Liver (tissue), 3 donors: ENCODE data around the gene IL36B.

Experiments
- EGR1 ChIP-seq, 2 donors: IDR thresholded peaks; 2 replicates each; pipeline ENCODE4 v1.6.1; 2016 to 2018; ENCODE audit warnings: antibody characterized with exemption in 2 of 2, low read depth in 2 of 2
- FOXA1 ChIP-seq: IDR thresholded peaks from 2 replicates; pipeline ENCODE4 v1.6.1; 2016; ENCODE audit warnings: antibody characterized with exemption
- GABPA ChIP-seq, 2 donors: IDR thresholded peaks in 1 of 2; conservative IDR thresholded peaks in 1 of 2; 2 replicates each; pipeline ENCODE4 v1.6.1; 2016; ENCODE audit warnings: antibody characterized with exemption in 2 of 2, mild to moderate bottlenecking in 1 of 2, moderate library complexity in 1 of 2
- NR2F2 ChIP-seq: IDR thresholded peaks from 2 replicates; pipeline ENCODE4 v1.6.1; 2016; ENCODE audit warnings: antibody characterized with exemption
- RAD21 ChIP-seq, 2 donors: IDR thresholded peaks; 2 replicates each; pipeline ENCODE4 v1.6.1; 2016; ENCODE audit warnings: antibody characterized with exemption in 2 of 2, mild to moderate bottlenecking in 2 of 2
- SP1 ChIP-seq: IDR thresholded peaks from 2 replicates; pipeline ENCODE4 v1.6.1; 2018; ENCODE audit warnings: antibody characterized with exemption, mild to moderate bottlenecking
- TAF1 ChIP-seq: conservative IDR thresholded peaks from 2 replicates; pipeline ENCODE4 v1.6.1; 2016; ENCODE audit warnings: antibody characterized with exemption, mild to moderate bottlenecking
- YY1 ChIP-seq: IDR thresholded peaks from 2 replicates; pipeline ENCODE4 v1.6.1; 2016; ENCODE audit warnings: antibody characterized with exemption, mild to moderate bottlenecking
- TF ChIP-seq, protein P1 (sequence below): fragments of 150-350 bp; IDR thresholded peaks from 2 replicates; pipeline ENCODE4 v1.5.1; 2017; ENCODE audit warnings: improper control_type of control experiment, low read depth, low read length; ENCODE audit not compliant: missing input control
- TF ChIP-seq, protein P2 (sequence below): IDR thresholded peaks from 2 replicates; pipeline ENCODE4 v1.6.1; 2016; ENCODE audit warnings: antibody characterized with exemption
- TF ChIP-seq, protein P3 (sequence below): IDR thresholded peaks from 2 replicates; pipeline ENCODE4 v1.6.1; 2016; ENCODE audit warnings: antibody characterized with exemption, mild to moderate bottlenecking
- TF ChIP-seq, protein P4 (sequence below): IDR thresholded peaks from 2 replicates; pipeline ENCODE4 v1.6.1; 2016; ENCODE audit warnings: antibody characterized with exemption
- donor health status: healthy.
- donor health status: healthy.

DNA sequence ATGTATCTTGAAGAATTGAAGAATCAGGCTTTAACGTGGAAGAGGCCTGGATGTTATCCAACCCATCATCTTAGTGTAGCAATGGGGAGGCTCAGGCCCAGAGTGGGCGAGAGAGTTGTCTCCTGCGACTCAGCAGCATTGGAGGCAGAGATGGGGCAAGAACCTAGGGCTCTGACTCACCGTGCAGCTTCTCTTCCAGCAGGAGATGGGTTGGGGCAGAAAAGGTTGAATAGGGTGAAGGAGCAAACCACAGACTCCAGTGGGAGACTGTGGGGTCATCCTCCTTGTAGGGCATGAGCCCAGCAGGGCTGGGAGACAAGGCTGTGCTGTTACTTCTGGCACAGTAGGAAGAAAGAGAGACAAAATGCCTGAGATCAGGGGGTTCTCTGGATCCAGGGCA, 7.7 kb upstream of the IL36B start:
- TF ChIP-seq, protein P1, sequence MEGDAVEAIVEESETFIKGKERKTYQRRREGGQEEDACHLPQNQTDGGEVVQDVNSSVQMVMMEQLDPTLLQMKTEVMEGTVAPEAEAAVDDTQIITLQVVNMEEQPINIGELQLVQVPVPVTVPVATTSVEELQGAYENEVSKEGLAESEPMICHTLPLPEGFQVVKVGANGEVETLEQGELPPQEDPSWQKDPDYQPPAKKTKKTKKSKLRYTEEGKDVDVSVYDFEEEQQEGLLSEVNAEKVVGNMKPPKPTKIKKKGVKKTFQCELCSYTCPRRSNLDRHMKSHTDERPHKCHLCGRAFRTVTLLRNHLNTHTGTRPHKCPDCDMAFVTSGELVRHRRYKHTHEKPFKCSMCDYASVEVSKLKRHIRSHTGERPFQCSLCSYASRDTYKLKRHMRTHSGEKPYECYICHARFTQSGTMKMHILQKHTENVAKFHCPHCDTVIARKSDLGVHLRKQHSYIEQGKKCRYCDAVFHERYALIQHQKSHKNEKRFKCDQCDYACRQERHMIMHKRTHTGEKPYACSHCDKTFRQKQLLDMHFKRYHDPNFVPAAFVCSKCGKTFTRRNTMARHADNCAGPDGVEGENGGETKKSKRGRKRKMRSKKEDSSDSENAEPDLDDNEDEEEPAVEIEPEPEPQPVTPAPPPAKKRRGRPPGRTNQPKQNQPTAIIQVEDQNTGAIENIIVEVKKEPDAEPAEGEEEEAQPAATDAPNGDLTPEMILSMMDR: no peak
- TF ChIP-seq, protein P2, sequence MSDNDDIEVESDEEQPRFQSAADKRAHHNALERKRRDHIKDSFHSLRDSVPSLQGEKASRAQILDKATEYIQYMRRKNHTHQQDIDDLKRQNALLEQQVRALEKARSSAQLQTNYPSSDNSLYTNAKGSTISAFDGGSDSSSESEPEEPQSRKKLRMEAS: no peak
- TF ChIP-seq, protein P3, sequence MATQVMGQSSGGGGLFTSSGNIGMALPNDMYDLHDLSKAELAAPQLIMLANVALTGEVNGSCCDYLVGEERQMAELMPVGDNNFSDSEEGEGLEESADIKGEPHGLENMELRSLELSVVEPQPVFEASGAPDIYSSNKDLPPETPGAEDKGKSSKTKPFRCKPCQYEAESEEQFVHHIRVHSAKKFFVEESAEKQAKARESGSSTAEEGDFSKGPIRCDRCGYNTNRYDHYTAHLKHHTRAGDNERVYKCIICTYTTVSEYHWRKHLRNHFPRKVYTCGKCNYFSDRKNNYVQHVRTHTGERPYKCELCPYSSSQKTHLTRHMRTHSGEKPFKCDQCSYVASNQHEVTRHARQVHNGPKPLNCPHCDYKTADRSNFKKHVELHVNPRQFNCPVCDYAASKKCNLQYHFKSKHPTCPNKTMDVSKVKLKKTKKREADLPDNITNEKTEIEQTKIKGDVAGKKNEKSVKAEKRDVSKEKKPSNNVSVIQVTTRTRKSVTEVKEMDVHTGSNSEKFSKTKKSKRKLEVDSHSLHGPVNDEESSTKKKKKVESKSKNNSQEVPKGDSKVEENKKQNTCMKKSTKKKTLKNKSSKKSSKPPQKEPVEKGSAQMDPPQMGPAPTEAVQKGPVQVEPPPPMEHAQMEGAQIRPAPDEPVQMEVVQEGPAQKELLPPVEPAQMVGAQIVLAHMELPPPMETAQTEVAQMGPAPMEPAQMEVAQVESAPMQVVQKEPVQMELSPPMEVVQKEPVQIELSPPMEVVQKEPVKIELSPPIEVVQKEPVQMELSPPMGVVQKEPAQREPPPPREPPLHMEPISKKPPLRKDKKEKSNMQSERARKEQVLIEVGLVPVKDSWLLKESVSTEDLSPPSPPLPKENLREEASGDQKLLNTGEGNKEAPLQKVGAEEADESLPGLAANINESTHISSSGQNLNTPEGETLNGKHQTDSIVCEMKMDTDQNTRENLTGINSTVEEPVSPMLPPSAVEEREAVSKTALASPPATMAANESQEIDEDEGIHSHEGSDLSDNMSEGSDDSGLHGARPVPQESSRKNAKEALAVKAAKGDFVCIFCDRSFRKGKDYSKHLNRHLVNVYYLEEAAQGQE: no peak
- TF ChIP-seq, protein P4, sequence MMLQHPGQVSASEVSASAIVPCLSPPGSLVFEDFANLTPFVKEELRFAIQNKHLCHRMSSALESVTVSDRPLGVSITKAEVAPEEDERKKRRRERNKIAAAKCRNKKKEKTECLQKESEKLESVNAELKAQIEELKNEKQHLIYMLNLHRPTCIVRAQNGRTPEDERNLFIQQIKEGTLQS: no peak
- TF ChIP-seq SP1 (no peak), YY1 (no peak), RAD21 (IDR thresholded peaks at IDR 0.05) (no peak), FOXA1 (no peak), GABPA (IDR thresholded peaks at IDR 0.05 in 1 of 2, conservative IDR thresholded peaks at IDR 0.05 in 1 of 2) (no peak), EGR1 (IDR thresholded peaks at IDR 0.05; ENCODE audit: low read depth in 2 of 2) (no peak), NR2F2 (no peak), TAF1 (no peak)
